Left lobe of liver (tissue), 2 donors: ENCODE measurements around the gene ETV1. TPM values are rescaled to one million over a fixed set of nuclear protein-coding genes. Genes with fewer than 3 reads are reported as not detected.

Experiments used
- ATAC-seq: fragments of 200-7000 bp; cut with Tn5 transposase; one replicate; pipeline ENCODE4 v1.9.1; 2020; ENCODE audit warnings: mild to moderate bottlenecking, moderate library complexity
- DNase-seq: peaks from one replicate; pipeline ENCODE4 v3.0.0-alpha.2; 2020; ENCODE audit warnings: low spot score
- total RNA-seq: library from RNA; stranded (reverse); gene quantifications from one replicate; pipeline ENCODE4 v1.2.1, GENCODE V29; 2021
- donor health status: DM: no; HTN: no; CAD: no; lungs with moderate emphysema.
- donor health status: DM: no; HTN: yes; CAD: no.

Gene ETV1
- total RNA-seq, result 8.4 TPM

GRCh38 chr7:13989126-13989948 lies at the start of gene ETV1:
TSS of gene ETV1 (minus strand) at chr7:13989666. CDS start at chr7:13989052, 614 bp downstream.
- peak; percentile 70 for ATAC-seq

GRCh38 chr7:14024406-14024805 lies 34.9 kb upstream of the ETV1 start:
- ATAC-seq (no peak), DNase-seq (no peak)

More at GRCh38 chr7:13989126-13989948, at the start of gene ETV1:
- peak; percentile 74 for DNase-seq

GRCh38 chr7:14023838-14024237 lies 34.4 kb upstream of the ETV1 start:
- ATAC-seq, result no peak
- DNase-seq, result no peak

- ATAC-seq, result no peak
- no peak for DNase-seq
Measured at GRCh38 chr7:14023342-14023741, 33.9 kb upstream of the ETV1 start.

- no peak for ATAC-seq
- no peak for DNase-seq
Measured at GRCh38 chr7:14021069-14021468, 31.6 kb upstream of the ETV1 start.

- DNase-seq (no peak), ATAC-seq (no peak)
Measured at GRCh38 chr7:14020339-14020900, 31.0 kb upstream of the ETV1 start.

- no peak for ATAC-seq
Measured at GRCh38 chr7:14018751-14019150, 29.3 kb upstream of the ETV1 start.

GRCh38 chr7:14016950-14017349 lies 27.5 kb upstream of the ETV1 start:
- DNase-seq (no peak), ATAC-seq (no peak)

More at GRCh38 chr7:14018751-14019150, 29.3 kb upstream of the ETV1 start:
- no peak for DNase-seq

- no peak for ATAC-seq
- DNase-seq, result no peak
Measured at GRCh38 chr7:14013898-14014297, 24.4 kb upstream of the ETV1 start.

GRCh38 chr7:14009453-14010418 lies 20.3 kb upstream of the ETV1 start:
- peak; percentile 90 for ATAC-seq
- no peak for DNase-seq

GRCh38 chr7:14001139-14001538 lies 11.7 kb upstream of the ETV1 start:
- no peak for ATAC-seq
- DNase-seq, result no peak

GRCh38 chr7:14000247-14000646 lies 10.8 kb upstream of the ETV1 start:
- DNase-seq (no peak), ATAC-seq (no peak)

GRCh38 chr7:13998866-13999265 lies 9.4 kb upstream of the ETV1 start:
- DNase-seq (no peak), ATAC-seq (no peak)

- DNase-seq (no peak), ATAC-seq (no peak)
Measured at GRCh38 chr7:13992596-13992964, 3.1 kb upstream of the ETV1 start.

- ATAC-seq (no peak), DNase-seq (no peak)
Measured at GRCh38 chr7:13991791-13992595, 2.5 kb upstream of the ETV1 start.

GRCh38 chr7:13990984-13991790 lies 1.7 kb upstream of the ETV1 start:
- ATAC-seq (peak; percentile 88), DNase-seq (peak; percentile 96)

- DNase-seq (peak; percentile 54), ATAC-seq (peak; percentile 38)
Measured at GRCh38 chr7:13990319-13990983, 985 bp upstream of the ETV1 start.

- peak; percentile 24 for ATAC-seq
- no peak for DNase-seq
Measured at GRCh38 chr7:13989949-13990305, 461 bp upstream of the ETV1 start.

GRCh38 chr7:13988731-13989125 lies 738 bp downstream of the ETV1 start:
- DNase-seq, result no peak

More at GRCh38 chr7:13988731-13989125, 738 bp downstream of the ETV1 start:
- peak; percentile 3 for ATAC-seq
